Neuron (in vitro differentiated cells): ENCODE measurements around the gene ZNF837.

Experiments used
- H2AFZ ChIP-seq: one replicate; pipeline ENCODE4 v1.6.1; 2013; ENCODE audit warnings: low read depth, mild to moderate bottlenecking, inconsistent platforms, low read length, moderate library complexity
- H3K27me3 ChIP-seq: one replicate; pipeline ENCODE4 v1.6.1; 2013; ENCODE audit warnings: low read length; ENCODE audit not compliant: insufficient read depth
- H3K36me3 ChIP-seq: one replicate; pipeline ENCODE4 v1.6.1; 2013; ENCODE audit warnings: low read length; ENCODE audit not compliant: insufficient read depth
- H3K4me1 ChIP-seq: one replicate; pipeline ENCODE4 v1.6.1; 2013; ENCODE audit warnings: low read length; ENCODE audit not compliant: insufficient read depth
- H3K4me3 ChIP-seq: 2 replicates; pipeline ENCODE4 v1.5.1; 2013; ENCODE audit warnings: mild to moderate bottlenecking, low read length, moderate library complexity
- H3K9me3 ChIP-seq: one replicate; pipeline ENCODE4 v1.6.1; 2013; ENCODE audit warnings: low read length

The ZNF837 gene

DNA sequence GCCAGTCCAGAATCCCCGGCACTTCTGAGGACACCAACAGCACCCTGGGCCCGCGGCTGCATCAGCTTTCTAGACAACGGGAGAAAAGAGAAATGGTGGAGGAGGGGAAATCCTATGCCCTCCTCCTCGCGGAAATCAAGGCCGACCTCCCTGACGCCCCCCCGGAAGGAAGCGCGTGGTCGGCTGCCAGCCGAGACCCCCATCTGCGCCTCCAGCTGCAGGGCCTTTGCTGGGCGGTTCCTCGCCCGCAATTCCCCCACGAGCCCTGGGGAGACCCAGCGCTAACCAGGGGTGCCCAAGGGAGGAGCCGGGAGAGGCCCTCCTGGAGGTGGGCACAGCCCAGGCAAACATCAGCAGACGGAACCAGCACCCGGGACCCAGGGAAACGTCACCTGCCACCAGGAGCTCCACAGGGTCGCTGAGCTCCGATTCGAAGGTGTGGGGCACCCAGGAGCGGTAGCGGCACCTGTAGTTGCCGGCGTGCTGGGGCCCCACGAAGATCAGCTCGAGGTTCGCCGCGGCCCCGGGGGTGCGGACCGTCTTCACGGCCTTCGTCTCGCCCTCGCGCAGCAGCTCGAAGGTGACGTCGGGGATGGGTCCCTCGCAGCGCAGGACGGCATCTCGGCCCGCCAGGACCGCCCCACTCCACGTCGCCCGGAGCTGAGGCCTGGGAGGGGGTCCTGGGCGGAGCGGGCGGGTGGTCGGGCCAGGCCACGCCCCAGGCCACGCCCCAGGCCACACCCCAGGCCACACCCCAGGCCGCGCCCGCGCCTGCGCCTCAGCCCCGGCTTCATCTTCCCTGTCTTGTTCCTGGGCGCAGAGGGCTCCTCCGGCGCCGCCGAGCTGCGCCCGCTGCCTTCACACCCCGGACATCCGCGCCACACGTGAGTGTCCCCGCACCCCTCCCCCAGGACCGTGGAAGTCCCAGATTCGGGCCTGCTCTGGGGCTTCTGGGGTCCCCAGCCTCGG lies 33.6 kb downstream of the ZNF837 start:
- Histone ChIP-seq H2AFZ (peak overlapping the region; percentile 74), H3K36me3 (no peaks in the 10 kb centered on the region), H3K4me1 (peaks cover 5% of the 10 kb centered on the region), H3K27me3 (no peaks in the 10 kb centered on the region), H3K9me3 (peaks cover 4% of the 10 kb centered on the region), H3K4me3 (peak overlapping the region; percentile 98)

DNA sequence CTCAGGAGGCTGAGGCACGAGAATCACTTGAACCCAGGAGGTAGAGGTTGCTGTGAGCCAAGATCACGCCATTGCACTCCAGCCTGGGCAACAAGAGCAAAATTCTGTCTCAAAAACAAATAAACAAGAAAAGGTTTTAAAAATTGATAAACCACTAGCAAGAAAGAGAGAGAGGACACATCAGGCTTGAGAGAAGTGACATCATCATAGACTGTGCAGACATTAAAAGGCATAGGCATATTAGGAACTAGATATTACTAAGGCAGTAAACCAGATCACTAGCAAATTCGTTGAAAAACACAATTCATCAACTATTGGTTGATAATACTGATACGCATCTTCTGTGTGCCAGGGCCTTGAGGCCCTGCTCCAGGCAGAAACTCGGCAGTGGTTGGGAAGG lies 35.3 kb downstream of the ZNF837 start:
- Histone ChIP-seq H3K36me3 (peaks cover 7% of the 10 kb centered on the region), H3K27me3 (no peaks in the 10 kb centered on the region), H3K4me3 (no peak overlapping the region), H3K9me3 (peaks cover 4% of the 10 kb centered on the region), H3K4me1 (peaks cover 5% of the 10 kb centered on the region), H2AFZ (no peak overlapping the region)

DNA sequence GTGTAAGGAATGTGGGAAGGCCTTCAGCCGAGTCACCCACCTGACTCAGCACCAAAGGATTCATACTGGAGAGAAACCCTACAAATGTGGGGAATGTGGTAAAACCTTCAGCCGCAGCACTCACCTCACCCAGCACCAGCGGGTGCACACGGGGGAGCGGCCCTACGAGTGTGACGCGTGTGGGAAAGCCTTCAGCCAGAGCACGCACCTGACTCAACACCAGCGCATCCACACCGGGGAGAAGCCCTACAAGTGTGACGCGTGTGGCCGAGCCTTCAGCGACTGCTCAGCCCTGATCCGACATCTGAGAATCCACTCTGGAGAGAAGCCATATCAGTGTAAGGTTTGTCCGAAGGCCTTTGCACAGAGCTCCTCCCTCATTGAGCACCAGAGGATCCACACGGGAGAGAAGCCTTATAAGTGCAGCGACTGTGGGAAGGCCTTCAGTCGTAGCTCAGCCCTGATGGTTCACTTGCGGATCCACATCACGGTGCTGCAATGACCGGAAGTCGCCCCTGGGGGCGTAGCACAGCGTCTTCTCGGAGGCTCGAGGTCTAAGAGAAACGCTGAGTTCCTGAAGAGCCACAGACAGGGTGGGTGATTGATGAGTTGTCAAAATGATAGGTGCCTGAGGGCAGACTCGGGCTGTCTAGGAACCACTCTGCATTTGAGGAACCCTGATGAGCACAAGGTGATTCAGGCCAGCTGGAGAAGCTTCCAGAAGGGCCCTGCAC lies 41.8 kb downstream of the ZNF837 start:
- peaks cover 14% of the 10 kb centered on the region for H3K9me3 ChIP-seq
- H2AFZ ChIP-seq = no peak overlapping the region
- peaks cover 45% of the 10 kb centered on the region for H3K36me3 ChIP-seq
- no peaks in the 10 kb centered on the region for H3K4me1 ChIP-seq
- H3K4me3 ChIP-seq = no peak overlapping the region
- no peaks in the 10 kb centered on the region for H3K27me3 ChIP-seq

DNA sequence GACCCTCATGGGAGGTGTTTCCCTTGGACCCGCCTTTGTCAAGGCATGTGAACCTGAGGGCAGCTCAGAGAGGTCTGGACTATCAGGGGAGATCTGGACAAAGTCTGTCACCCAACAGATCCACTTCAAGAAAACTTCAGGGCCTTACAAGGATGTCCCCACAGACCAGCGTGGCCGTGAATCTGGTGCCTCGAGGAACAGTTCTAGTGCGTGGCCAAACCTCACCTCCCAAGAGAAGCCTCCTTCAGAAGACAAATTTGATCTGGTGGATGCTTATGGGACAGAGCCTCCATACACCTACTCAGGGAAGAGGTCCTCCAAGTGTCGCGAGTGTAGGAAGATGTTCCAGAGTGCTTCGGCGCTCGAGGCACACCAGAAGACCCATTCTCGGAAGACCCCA lies 42.5 kb downstream of the ZNF837 start:
- Histone ChIP-seq H3K27me3 (no peaks in the 10 kb centered on the region), H3K4me1 (no peaks in the 10 kb centered on the region), H3K4me3 (no peak overlapping the region), H2AFZ (no peak overlapping the region), H3K9me3 (peaks cover 14% of the 10 kb centered on the region), H3K36me3 (peaks cover 45% of the 10 kb centered on the region)

DNA sequence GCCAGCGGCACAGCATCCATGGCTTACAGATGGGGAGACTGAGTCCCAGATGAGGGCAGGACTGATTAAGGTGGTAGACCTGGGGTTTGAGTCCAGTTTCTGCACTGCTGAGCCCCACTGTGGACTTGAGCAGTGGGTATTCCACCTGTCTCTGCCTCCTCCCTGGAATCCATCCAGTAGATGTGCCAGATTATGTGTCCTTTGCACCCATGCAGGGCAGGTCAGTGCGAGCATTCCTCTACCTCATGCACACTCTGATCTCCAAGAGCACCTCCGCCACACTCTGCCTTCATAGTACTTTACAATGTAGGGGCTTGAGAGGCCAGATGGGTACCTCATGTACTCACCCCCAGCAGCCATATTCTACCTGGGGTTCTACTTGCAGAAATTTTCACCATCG lies 44.0 kb downstream of the ZNF837 start:
- Histone ChIP-seq H3K36me3 (peaks cover 45% of the 10 kb centered on the region), H3K9me3 (peaks cover 13% of the 10 kb centered on the region), H2AFZ (no peak overlapping the region), H3K4me1 (no peaks in the 10 kb centered on the region), H3K4me3 (no peak overlapping the region), H3K27me3 (no peaks in the 10 kb centered on the region)

DNA sequence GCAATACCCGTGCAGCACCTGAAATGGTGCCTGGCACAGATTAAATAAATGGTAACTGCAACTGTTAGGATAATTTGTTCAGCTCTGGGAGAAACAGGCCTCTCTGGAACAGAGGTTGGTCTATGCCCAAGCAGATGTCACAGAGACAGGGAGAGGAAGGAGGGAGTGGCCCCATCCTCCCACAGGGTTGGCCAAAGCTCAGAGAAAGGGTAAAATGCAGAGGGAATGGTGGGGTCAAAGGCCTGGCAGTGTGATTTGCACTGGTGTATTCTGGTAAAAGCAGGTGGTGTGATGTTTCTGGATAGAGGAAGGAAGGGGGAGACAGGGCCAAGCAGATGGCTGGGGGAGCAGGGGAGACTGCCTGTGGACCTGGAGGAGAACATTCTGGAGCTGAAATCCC lies 44.6 kb downstream of the ZNF837 start:
- H3K4me1 ChIP-seq = no peaks in the 10 kb centered on the region
- no peak overlapping the region for H2AFZ ChIP-seq
- H3K9me3 ChIP-seq = peaks cover 12% of the 10 kb centered on the region
- no peaks in the 10 kb centered on the region for H3K27me3 ChIP-seq
- H3K4me3 ChIP-seq = no peak overlapping the region
- peaks cover 41% of the 10 kb centered on the region for H3K36me3 ChIP-seq

DNA sequence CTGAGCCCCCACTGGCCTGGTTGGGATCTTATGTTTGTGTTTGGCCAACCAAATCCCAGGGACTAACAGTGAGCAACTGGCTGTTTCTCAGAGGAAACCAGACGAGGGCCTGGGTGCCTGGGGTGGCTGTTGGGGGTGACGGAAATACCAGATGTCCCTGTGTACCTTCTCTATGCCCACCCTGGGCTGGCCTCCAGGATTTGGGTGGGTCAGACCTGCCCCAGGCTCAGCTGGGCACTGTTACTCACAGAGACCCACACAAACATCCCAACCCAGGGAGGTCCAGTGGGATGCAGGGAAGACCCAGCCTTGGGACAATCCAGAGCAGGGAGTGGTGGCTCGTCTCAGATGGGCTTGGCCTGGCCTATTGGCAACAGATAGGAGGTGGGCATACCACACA lies 45.2 kb downstream of the ZNF837 start:
- H3K4me1 ChIP-seq = no peaks in the 10 kb centered on the region
- no peaks in the 10 kb centered on the region for H3K27me3 ChIP-seq
- no peak overlapping the region for H3K4me3 ChIP-seq
- H2AFZ ChIP-seq = no peak overlapping the region
- peaks cover 12% of the 10 kb centered on the region for H3K9me3 ChIP-seq
- H3K36me3 ChIP-seq = peaks cover 38% of the 10 kb centered on the region

DNA sequence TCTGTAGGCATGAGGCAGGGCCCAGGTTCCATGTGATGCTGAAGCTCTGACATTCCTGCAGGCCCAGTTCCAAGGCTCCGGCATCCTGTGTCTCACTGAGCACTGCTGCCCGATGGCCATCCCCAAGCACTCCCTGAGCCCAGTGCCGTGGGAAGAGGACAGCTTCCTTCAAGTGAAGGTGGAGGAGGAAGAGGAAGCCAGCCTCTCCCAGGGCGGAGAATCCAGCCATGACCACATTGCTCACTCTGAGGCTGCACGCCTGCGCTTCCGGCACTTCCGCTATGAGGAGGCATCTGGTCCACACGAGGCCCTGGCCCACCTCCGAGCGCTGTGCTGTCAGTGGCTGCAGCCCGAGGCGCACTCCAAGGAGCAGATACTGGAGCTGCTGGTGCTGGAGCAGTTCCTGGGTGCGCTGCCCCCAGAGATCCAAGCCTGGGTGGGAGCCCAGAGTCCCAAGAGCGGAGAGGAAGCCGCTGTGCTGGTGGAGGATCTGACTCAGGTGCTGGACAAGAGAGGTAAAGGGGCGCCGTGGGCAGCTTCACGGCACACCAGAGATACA lies 46.1 kb downstream of the ZNF837 start:
- Histone ChIP-seq H3K36me3 (peaks cover 38% of the 10 kb centered on the region), H3K4me3 (no peak overlapping the region), H3K27me3 (no peaks in the 10 kb centered on the region), H3K4me1 (no peaks in the 10 kb centered on the region), H3K9me3 (peaks cover 12% of the 10 kb centered on the region), H2AFZ (no peak overlapping the region)

DNA sequence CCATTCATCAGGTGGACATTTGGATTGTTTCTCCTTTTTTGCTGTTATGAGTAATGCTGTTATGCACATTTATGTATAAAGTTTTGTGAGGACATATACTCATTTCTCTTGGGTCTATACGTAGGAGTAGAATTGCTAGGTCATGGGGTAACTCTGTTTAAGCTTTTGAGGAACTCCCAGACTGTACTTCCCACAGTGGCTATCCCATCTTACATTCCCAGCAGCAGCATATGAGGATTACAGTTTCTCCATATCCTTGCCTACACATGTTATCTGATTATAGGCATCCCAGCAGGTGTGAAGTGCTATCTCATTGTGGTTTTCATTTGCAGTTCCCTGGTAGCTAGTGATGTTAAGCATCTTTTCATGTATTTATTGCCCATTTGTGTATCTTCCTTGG lies 48.1 kb downstream of the ZNF837 start:
- peaks cover 19% of the 10 kb centered on the region for H3K36me3 ChIP-seq
- H3K4me1 ChIP-seq = peaks cover 10% of the 10 kb centered on the region
- no peaks in the 10 kb centered on the region for H3K27me3 ChIP-seq
- no peaks in the 10 kb centered on the region for H3K9me3 ChIP-seq
- no peak overlapping the region for H3K4me3 ChIP-seq
- H2AFZ ChIP-seq = no peak overlapping the region

DNA sequence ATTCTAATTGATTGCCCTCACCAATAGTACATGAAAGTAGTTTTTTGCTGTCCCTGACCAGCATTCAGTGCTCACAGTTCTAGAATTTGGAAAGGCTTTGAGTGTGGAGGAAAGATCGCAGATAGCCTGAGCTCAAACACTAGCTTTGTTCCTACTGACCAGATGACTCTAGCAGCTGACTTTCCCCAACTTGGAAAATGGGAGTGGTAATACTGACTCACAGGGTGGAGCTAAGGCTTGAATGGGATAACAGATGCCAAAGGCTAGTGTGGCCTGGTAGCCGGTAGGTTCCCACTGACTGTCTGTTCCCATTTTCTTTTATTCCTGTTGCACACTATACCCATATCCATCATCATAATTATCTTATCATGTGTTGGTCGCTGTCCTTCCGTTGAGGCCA lies 50.4 kb downstream of the ZNF837 start:
- Histone ChIP-seq H3K4me3 (no peak overlapping the region), H3K9me3 (no peaks in the 10 kb centered on the region), H2AFZ (no peak overlapping the region), H3K36me3 (peaks cover 3% of the 10 kb centered on the region), H3K27me3 (no peaks in the 10 kb centered on the region), H3K4me1 (peaks cover 13% of the 10 kb centered on the region)

DNA sequence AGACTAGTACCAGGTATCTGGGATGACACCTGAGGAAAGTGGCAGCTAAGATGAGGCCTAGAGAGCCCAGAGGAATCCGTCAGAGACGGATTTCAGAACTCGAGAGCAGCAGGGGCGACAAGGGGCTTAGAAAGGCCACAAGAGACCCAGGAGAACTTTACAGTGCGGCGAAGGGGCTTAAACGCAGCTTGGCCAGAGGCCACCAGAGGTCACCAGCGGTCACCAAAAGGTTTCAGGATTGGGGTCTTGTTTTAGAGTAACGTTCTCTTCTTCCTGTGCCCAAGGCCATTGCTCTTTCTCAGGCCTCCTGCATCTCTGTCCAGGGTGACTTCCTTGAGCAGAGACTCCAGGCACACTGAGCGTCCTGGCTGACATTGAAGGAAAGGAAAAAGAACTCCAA lies 51.8 kb downstream of the ZNF837 start:
- Histone ChIP-seq H3K4me3 (no peak overlapping the region), H2AFZ (no peak overlapping the region), H3K27me3 (no peaks in the 10 kb centered on the region)

DNA sequence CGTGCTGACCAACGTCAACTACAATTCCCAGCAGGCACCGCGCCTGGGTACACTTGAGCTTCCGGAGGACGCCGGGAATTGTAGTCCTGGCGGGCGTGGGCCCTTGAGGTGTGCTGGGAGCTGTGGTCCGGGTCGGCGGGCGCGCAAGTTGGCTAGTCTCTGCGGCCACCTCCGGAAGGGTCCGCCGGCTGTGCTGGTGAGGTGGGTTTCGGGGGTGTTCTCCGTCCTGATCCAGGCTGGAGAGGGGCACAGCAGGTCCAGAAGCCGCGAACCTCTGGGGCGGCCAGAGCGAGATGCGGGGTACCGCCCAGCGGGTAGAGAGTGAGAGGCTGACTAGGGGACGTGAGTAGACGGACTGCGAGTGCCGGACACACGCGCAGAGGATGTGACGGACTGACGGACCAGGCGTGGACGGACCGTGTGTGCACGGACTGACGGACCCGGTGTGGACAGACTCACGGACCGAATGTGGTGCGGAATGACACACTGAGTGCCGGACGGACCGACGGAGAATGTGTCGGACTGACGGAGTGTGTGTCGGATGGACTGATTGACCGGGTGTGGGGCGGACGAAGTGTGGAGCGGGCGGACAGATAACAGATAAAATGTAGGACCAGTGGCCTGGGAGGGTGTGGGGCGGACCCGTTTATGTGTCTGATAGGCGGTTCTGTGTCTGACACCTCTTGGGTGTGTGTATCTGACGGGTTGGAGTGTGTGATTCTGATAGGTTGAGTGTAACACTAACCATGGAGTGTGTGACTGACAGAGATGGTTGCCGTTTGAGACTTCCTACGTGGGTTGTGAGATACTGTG lies 53.7 kb downstream of the ZNF837 start, which contains the start of gene ZSCAN22:
ZSCAN22 (plus strand) TSS at position 81 of the 813 bp plus-strand sequence. CDS start 7,809 bp downstream, outside the sequence.
- no peaks in the 10 kb centered on the region for H3K9me3 ChIP-seq
- peaks cover 13% of the 10 kb centered on the region for H3K4me1 ChIP-seq
- peaks cover 2% of the 10 kb centered on the region for H3K36me3 ChIP-seq
- H3K27me3 ChIP-seq = no peaks in the 10 kb centered on the region
- H2AFZ ChIP-seq = peak within 1 kb of the TSS; percentile 33
- H3K4me3 ChIP-seq = peak within 1 kb of the TSS; percentile 55

More for the DNA sequence above, 51.8 kb downstream of the ZNF837 start:
- Histone ChIP-seq H3K9me3 (no peaks in the 10 kb centered on the region), H3K4me1 (peaks cover 13% of the 10 kb centered on the region), H3K36me3 (no peaks in the 10 kb centered on the region)
